Body of pancreas (tissue), 4 donors: ENCODE results near the gene CDH15.

Source experiments
- POLR2A ChIP-seq, 3 donors: fragments of 450-650 bp; IDR thresholded peaks; one replicate each; pipeline ENCODE4 v1.6.1; 2016; ENCODE audit warnings: antibody characterized with exemption in 3 of 3, mild to moderate bottlenecking in 2 of 3
- TF ChIP-seq, protein P1 (sequence below), 7 experiments: fragments of 450-650 bp in 4 of 7; fragments of 200-600 bp in 3 of 7; sonication (generic) in 3 of 7; IDR thresholded peaks; one replicate each; pipeline ENCODE4 v1.5.1; 2016 to 2019; ENCODE audit warnings: antibody characterized with exemption in 7 of 7

DNA sequence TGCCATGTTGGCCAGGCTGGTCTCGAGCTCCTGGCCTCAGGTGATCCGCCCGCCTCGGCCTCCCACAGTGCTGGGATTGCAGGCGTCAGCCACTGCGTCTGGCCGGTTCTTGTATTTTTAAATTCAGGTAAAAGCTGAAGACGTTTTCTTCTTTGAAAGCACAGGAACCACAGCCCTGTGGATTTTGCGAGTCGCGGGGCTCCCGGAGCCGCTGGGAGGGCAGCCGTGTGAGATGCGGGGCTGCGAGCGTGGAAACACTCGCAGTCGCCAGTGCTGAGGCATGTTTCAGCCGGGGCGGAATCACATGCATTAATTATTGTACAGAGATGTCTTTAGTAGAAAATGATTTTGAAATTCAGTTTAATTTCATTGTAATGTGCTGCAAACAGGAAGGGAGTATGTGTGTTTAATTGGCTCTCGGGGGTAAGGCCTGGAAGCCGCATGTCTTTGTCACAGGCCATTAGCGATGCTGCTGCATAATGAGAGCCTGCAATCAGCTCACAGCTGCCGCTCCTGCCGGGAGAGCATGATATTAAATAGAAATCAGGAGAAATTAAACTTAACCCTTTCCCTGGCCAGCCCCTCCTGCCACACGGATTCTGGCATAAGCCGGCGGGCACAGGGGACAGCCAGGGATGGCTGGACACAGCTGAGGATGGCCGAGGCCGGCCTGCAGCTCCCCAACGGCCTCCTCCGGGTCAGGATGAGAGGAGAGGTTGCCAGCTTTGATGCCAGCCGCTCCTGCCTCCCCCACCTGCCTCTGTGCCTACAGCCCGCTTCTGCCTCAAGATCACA, 35.4 kb upstream of the CDH15 start:
- TF ChIP-seq, protein P1, sequence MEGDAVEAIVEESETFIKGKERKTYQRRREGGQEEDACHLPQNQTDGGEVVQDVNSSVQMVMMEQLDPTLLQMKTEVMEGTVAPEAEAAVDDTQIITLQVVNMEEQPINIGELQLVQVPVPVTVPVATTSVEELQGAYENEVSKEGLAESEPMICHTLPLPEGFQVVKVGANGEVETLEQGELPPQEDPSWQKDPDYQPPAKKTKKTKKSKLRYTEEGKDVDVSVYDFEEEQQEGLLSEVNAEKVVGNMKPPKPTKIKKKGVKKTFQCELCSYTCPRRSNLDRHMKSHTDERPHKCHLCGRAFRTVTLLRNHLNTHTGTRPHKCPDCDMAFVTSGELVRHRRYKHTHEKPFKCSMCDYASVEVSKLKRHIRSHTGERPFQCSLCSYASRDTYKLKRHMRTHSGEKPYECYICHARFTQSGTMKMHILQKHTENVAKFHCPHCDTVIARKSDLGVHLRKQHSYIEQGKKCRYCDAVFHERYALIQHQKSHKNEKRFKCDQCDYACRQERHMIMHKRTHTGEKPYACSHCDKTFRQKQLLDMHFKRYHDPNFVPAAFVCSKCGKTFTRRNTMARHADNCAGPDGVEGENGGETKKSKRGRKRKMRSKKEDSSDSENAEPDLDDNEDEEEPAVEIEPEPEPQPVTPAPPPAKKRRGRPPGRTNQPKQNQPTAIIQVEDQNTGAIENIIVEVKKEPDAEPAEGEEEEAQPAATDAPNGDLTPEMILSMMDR (IDR thresholded peaks at IDR 0.05): no peak
- no peak for TF ChIP-seq POLR2A (IDR thresholded peaks at IDR 0.05)
